NCI-H2107 treated with DMSO at 0.1 percent for 48 hours (cell line): Measurements from ENCODE around the gene LRCH1.

ENCODE experiments used
- DNase-seq: peaks from one replicate; lab custom pipeline; 2025; ENCODE audit not compliant: unreplicated experiment; lab: John Stamatoyannopoulos, UW

Gene LRCH1

DNA sequence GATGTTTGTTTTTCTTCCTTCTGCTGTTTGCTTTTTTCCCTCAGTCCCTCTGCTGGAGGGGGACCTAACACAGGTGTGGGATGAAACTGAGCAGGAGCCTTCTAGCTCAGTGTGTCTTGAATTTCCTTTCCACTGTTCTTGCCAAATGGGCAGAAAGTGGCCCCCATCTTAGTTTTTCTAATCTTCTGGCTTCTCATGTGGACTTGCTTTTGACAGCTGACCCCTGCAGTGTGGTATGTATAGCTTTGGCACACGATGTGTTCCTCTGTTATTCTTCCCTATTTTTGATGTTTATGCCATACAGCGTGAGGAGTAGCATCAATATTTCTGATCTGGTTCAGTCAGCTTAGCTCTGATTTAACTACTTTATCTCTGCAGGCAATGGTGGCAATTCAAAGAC is 8.3 kb downstream of the LRCH1 start:
- DNase-seq, result no peak

DNA sequence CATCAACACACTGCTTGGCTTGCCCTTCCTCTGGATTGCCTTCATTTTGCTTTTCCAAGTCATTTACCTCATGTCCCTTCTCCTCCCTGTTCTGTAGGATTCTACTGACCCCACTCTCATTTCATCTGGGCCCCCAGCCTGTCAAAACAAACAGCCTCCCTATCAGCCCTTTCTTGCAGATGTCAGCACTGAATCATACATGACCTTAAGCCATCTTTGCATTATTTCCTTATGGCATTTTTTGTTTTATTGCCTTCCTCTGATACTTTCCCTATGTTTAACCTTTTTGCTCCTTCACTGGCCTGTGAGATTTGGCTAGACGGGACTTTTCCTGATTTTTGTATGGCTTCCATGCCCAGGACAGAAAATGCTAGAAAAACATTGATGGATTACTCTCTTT is 8.7 kb downstream of the LRCH1 start:
- DNase-seq, result no peak

DNA sequence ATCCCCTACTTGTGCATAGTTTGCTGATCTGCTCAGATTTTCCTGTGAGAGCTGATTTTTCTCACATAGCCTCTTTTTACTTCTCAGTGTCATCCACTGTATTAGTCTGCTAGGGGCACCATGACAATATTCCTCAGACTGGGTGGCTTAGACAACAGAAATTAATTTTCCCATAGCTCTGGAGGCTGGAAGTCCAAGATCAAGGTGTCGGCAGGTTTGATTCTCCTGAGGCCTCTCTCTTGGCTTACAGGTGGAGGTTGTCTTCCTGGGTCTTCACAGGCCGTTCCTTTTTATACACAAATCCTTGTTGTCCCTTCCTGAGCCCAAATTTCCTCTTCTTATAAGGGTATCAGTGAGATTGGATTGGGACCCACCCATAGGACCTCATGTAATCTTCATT is 9.2 kb downstream of the LRCH1 start:
- DNase-seq, result no peak

DNA sequence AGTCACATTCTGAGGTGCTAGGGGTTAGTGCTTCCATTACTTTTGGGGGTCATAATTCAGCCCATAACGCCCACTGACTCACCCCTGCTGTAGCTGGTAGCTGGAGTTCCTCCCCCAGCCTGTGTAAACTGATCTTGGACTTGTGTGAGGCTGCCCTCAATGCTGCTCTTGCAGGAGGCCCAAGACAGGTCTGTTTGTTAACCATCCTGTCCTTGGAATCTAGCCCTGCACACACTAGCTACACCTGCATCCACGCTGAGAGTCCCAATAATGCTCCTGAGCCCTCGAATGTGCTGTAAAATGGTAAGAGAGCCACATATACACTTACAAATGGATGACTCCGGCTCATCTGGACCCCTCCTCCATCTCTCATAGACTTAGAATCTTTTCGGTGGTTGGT is 9.6 kb downstream of the LRCH1 start:
- no peak for DNase-seq

DNA sequence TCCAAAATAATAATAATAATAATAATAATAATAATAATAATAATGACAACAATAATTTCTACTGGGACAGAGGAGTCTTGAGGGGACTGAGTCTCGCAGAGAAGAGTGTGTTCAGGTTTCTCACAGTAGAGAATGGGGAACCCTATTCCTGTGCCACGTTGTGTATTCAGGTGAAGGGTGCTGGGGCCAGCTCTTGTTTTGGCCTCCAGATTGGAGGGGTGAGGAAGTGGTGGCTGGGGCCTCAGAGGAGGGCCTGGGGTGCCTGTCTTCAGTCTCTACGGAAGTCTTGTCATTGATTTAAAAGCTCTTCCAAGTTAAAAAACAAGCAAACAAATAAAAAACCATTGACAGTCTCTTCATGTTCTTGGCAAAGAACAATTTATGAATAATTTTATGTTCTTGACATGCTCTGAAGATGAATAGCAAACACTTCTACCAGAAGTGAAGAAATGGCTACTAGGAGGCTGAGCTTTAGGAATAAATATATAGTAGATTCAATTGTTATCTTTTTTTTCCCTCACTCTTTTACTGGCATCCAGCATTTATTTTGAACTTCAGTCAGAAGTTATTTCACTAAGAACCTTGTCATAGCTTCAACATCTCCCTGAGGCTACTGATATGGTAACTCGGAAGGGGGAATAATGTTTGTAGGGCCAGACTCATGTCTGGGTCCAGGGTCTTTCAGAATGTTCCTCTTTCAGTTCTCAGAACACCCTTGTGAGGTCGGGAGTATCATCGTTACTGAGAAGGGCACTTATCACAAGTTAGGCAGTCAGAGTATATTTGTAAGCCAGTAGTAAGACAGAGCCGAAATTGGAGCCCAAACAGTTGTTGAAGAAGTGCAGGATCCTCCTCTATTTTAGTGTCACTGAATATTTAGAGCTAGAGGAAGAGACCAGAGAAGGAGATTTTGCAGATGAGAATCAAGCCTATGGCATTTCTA is 13.1 kb downstream of the LRCH1 start:
- DNase-seq, result no peak

DNA sequence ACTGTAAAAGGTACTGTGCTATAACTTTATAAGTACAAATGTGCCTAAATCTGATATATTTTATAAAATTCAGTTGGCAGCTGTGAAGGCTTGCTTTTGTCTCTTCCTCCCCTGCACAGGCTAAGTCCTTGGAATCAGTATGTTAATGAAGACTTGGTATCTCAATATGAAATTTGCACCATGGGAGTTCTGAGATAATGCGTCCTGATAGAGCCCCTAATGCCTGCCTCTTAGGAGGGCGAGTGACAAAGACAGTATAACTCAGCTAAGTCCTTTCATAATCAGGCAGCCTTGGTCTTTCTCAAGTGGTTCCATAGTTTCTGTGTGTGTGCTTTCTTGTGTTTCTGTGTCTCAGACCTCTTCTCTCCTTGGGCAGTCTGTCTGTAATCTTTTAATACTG is 14.7 kb downstream of the LRCH1 start:
- no peak for DNase-seq

DNA sequence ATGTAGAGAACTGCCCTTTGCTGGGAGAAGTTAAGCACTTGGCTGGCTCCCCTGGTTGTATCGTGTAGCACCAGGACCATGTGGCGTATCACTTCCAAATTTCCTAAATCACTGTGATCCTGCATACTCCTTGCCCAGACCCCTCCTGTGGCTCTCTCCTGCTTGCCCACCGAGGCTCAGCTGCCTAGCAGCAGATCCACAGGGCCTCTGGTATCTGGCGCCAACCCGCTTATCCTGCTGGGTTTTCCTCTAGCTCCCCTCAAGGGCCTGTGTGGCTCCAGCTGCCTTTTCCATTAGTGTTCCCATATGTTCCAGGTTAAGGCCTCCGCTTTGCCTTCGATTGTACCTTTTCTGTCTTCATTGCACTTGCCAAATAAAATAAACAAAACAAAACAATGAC is 16.5 kb downstream of the LRCH1 start:
- DNase-seq, result no peak

DNA sequence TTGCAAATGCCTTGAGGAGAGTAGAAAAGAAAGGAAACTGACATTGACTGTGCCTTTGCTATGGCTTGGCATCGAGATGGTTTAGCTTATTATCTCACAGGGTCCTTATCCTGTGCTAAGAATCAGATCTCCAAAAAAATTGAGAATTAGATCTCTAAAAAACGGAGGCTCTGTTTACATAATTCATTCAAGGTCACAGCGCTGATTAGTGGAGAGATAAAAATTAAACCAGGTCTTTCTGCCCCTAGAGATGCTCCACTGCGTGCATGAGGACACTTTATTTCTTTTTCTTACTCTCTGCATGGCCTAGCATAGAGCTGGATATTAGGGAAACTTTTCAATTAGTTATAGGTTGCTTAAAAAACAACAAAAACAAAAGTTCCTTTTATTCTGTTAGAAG is 17.3 kb downstream of the LRCH1 start:
- DNase-seq, result no peak

DNA sequence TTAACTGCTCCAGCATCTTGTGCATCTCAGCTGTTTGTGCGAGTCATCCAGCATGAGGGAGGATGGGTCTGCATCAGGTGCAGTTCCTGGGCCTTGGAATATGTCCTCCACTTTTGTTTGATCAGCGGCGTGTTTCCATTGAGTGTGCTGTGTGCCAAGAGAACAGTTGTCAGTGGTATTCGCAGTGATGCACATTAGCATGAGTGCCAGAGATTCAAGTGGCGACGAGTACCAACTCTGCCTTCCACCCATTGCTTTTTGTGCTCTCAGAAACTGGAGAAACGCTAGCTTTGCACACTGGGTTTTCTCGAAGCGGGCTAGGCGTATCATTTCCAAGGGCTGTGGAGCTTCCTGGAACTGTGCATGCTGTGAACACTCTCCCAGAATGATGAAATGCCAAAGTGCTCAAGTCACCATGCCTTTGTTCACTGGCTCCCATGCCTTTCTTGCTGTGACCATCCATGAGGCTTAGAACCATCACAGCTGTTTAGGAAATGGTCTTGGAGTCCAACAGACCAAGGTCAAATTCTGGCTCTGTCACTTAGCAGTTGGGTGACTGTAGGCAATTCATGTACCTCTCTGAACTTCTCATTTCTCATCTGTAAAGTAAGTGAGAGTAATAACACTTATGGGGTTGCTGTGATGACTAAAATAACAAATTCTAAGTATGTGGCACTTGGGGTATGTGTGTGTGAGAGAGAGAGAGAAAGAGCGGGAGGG is 18.4 kb downstream of the LRCH1 start:
- no peak for DNase-seq

DNA sequence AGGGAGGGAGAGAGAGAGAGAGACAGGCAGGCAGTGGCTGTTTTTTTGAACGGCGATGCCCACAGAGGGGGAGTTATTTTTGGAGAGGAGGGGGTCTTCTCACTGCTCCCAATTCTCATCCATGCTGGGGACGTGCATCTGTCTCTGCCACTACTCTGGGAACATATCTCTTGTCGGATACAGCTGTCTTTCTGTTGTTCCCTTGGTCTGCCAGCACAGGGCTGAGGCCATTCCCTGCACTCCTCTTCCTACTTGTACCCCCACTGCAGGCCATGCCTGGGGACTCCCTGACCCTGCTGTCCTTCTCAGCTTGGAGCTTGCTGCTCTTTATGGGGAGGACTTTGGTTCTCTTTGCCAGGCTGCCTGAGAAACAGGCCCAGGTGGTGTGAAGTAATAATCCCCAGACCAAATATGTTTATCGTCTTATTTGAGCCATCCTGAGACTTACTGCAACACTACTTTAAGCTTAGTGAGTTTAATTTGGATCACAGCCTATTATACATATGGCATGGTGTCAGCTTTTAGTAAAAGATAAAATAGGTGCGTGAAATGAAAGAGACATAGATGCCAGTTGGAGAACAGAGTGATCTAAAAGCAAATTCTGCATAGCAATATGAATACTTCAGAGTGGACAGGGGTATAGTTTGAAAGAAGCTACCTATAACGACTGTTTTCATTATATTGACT is 19.1 kb downstream of the LRCH1 start:
- DNase-seq, result no peak

DNA sequence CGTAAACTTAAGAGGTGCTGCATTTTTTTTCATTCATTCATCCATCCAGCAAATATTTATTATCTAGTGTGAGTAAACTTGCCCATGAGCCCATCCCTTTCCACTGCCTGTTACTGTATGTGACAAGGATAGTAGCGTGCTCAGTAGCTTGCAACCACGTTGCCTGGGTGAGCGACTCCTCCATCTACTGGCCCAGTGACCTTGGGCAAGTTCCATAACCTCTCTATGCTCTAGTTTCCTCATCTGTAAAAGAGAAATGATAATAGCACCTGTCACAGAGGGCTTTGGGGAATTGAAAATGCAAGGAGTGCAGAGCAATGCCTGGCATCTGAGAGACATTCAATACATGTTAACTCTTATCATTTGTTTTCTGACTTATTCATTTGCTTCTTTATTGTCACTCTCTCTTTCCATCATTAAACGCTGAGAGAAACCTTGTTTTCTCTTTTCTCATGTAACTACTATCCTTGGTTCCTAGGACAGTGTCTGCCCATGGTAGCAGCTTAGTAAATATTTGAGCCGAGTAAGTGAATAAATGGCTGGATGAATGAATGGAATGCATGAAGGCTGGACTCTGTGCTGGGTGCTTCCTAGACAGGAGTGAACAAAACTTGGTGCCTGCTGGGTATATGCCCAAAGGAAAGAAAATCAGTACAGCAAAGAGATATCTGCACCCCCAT is 19.9 kb downstream of the LRCH1 start:
- DNase-seq, result no peak

DNA sequence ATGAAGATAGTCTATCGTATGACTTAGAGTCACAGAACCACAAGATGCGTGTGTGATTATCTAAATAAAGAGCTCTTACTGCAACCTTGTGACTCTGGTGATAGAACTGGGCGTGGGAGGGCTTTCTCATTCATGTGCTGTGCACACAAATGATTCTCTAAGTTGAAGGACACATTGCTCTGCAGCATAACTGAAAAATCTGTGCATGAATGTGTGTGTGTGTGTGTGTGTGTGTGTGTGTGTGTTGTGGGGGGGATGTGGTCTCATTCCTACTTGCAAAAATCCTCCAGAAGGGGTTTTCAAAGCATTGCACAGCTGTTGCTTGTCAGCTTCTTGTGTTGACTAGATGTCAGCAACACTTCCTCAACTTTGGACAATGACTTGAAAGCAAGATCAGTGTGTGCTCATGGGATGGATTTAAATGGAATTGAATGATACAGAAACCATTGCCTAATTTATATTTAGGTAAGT is 22.4 kb downstream of the LRCH1 start:
- no peak for DNase-seq

DNA sequence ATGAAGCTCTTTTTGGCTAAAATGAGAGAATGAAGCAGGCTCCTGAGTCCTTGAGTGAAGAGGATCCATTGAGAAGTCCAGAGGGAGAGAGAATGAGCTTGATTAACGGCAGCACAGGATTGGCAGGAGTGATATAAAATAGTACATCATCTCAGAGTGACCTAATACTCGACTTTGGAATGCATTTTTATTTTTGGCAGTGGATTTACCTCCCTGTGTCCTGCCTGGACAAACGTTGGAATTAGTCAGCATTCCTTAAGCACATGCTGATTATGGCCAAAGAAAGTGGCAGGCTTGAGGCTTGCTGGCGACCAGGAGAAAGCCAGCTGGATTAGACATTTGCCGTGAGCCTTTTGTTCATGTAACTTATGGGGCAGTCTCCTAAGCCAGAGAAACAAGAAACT is 22.9 kb downstream of the LRCH1 start:
- DNase-seq, result no peak

DNA sequence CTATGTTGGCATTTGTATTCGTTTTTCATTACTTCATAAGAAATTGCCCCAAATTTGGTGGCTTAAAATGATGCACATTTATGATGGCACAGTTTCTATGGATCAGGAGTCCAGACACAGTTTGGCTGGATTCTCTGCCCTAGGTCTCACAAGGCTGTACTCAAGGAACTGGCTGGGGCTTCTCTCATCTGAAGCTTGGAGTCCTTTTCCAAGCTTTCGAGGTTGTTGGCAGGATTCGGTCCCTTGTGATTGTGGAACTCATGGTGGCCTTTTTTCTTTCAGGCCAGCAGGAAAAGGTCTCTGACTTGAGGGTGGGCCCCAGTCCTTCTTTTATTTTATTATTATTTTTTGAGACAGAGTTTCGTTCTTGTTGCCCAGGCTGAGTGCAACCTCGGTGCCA is 23.8 kb downstream of the LRCH1 start:
- no peak for DNase-seq

DNA sequence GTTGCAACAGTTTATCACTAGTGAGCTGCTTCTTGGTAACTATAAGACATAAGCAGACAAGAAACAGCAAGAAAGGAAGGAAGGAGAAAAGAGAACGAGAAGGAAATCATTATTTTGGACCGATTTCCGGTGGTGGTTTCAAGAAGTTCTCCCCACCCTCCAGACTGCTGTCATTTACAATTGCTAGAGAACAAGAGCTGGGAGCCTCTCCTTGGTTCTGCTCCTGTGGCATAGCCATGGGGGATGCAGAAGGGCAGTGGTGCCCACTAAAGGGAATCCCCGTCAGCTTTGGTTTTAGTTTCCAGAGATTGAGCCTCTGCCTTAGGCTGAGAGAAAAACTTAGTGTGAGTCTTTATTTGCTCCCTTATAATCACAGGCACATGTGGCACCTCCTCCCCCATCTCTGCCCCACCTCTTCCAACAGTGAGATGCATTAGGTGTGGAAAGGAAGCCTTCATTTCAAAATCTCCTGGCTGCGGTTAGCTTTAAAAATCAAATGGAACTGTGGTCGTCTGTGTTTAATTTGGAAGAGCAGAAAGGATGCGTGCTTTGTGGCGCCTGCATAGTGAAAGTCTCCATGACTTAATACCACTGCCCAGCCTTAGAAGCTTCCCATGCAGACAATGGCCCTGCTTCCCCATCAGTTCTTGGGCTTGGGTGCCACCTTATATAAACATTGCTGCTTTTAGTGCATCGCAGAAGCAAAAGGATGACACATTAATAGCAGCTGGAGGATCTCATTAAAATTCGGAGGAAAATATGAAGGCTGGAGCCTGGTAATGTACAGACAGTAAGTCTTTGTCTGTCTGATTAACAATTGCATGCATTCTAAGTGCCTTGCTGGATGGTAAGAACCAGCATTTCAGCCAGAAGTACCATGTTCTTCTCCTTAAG is 25.0 kb downstream of the LRCH1 start:
- no peak for DNase-seq

DNA sequence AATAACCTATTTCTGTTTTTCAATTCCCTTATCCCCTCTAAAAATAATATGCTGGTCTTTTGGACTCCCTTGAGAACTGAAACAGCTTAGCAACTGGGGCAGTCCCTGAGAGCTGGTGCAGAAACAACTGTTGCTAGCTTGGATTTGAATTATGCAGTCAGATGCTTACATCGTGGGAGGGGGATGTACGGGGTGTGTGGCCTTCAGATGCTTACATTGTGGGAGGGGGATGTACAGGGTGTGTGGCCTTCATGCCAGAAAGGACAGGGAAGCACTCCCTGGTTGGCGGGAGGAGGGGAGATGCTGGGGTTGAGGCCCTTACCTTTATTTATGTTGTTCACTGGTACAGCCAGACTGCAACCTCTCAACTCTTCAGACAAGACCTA is 25.6 kb downstream of the LRCH1 start:
- no peak for DNase-seq

DNA sequence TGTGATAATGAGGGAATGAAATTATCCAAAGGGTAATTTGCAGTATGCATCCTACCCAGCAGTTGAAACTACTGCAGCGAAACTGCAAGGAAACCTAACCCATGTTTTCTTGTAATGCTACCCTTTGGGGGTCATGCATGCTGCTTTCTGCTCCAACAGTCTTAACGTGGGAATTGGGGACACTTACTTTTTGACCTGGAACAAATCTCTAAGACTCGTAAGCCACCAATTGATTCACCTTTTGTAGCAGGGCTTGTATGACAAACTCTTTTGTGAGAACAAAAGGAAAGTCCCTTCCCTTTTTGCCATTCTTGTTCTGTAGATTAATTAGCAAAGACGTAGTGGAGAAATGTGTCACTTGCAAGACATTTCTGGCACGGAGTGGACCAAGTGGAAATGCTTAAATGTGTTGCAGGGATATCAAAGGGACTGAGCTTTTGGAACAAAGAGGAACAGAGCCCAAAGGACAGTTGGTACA is 27.4 kb downstream of the LRCH1 start:
- no peak for DNase-seq

DNA sequence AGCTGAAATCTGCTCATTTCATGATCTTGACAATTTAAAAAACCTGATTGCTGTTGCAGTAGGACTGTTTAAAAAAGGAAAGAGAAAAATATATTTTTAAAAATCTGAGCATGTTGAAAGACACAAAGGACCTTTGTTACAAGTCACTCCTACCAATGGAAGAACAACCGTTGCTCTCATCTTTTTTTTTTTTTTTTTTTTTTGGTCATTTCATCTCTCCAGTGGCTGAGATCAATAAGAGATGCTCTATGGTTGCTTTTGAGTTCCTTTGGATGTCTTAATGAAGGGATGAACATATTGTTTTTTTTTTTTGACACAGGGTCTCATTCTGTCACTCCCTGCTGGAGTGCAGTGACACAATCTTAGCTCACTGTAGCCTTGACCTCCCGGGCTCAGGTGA is 29.2 kb downstream of the LRCH1 start:
- no peak for DNase-seq

DNA sequence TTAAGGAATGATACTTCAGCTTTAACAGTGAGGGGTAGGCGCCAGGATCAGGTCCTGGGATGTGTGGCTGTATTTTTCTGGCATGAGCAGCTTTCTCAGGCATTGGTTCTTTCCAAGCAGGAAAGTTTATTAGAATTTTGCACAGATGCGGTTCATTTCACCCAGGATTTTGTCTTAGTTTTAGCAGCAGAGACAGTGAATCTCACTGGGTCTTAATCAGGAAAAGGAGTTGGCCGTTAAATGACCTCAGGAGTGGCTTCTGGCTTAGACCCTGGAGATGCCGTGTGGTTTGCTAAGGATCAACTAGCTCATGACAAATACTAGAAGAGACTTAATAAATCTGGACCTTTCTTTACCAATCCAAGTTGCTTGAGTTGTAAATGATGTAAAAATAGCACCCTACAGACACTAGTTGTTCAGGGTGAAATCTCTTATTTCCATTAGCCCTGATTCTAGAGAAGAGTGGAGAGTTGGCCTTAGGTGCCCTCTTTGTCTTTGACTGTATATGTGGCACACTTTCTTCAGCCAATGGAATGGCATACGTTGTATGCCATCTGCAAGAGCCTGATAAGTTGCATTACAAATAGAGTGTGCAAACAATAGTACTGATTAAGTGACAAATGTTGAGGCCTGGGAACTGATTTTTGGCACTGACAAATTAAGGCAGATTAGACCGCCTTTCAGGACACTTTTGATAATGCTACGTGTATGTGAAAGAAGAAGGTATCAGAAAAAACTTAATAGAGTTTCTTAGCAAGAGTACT is 34.0 kb downstream of the LRCH1 start:
- no peak for DNase-seq
